ENCODE results near the gene GPR132. TPM values are rescaled to one million over a fixed set of nuclear protein-coding genes. Genes with fewer than 3 reads are reported as not detected.

The GPR132 gene
- total and polyA plus RNA-seq, 2 of the 13 experiments (the other 11 are each of a cell fraction or from before 2014, with no cell fraction given) = not detected

- Histone ChIP-seq H3K4me1 (ENCODE audit: insufficient read depth, low read length) (no peaks in the 10 kb centered on the region), H3K79me2 (ENCODE audit: insufficient read depth, low read length) (no peaks in the 10 kb centered on the region), H3K4me3 (replicated peaks in 1 of 3; ENCODE audit: insufficient read depth in 1 of 3, low read depth in 2 of 3, low read length in 3 of 3) (no peak overlapping the region), H3K4me2 (ENCODE audit: low read depth, low read length) (no peak overlapping the region), H3K36me3 (replicated peaks in 1 of 2; ENCODE audit: control insufficient read depth in 1 of 2, insufficient read depth in 2 of 2, low read length in 2 of 2) (no peaks in the 10 kb centered on the region), H3K27ac (ENCODE audit: extremely low read length, insufficient read depth, low read length) (no peak overlapping the region), H3K27me3 (ENCODE audit: control insufficient read depth in 1 of 2, insufficient read depth in 2 of 2, low read length in 2 of 2) (peaks cover 10 to 59% of the 10 kb centered on the region in 2 experiments; a peak in 4 of 5 replicates), H2AFZ (ENCODE audit: low read length) (no peak overlapping the region), H3K9me3 (ENCODE audit: low read length) (no peaks in the 10 kb centered on the region), H3K9ac (ENCODE audit: insufficient read depth, low read depth, low read length) (no peak overlapping the region), H4K20me1 (ENCODE audit: insufficient read depth, low read length) (no peaks in the 10 kb centered on the region)
- CTCF ChIA-PET (ENCODE audit: low intra/inter-chr PET ratio, low total read pairs) = no interaction called here
- ATAC-seq = peak; percentile 44; the same call in 2 of the 3 replicates
- POLR2A ChIA-PET = no interaction called here
- DNase-seq (ENCODE audit: low spot score) = no peak
- whole genome bisulfite sequencing (ENCODE audit: low lambda C conversion rate) = 36% methylated on average over 14 of the region's 16 CpGs
- BruUV-seq (replicated peaks) = no TSS peak
- no peak for TF ChIP-seq SOX6 (IDR thresholded peaks at IDR 0.05)
- no peak for TF ChIP-seq SOX6 (CRISPR knock-in tag; IDR thresholded peaks at IDR 0.05)
- no peak for TF ChIP-seq ZNF737 (CRISPR knock-in tag; IDR thresholded peaks at IDR 0.05; ENCODE audit: borderline replicate concordance)
- TF ChIP-seq ZBTB44 (CRISPR knock-in tag; IDR thresholded peaks at IDR 0.05) = no peak
- no peak for TF ChIP-seq HMG20B (CRISPR knock-in tag; conservative IDR thresholded peaks at IDR 0.05)
- TF ChIP-seq ZNF329 (CRISPR knock-in tag; IDR thresholded peaks at IDR 0.05; ENCODE audit: low read depth) = no peak
- no peak for TF ChIP-seq NCOA1 (CRISPR knock-in tag; IDR thresholded peaks at IDR 0.05)
- no peak for TF ChIP-seq IRF9 (CRISPR knock-in tag; IDR thresholded peaks at IDR 0.05; ENCODE audit: borderline replicate concordance)
- TF ChIP-seq ZNF652 (CRISPR knock-in tag; IDR thresholded peaks at IDR 0.05; ENCODE audit: borderline replicate concordance, low read depth) = no peak
- TF ChIP-seq NR2F1 (CRISPR knock-in tag; IDR thresholded peaks at IDR 0.05) = no peak
- TF ChIP-seq DZIP1 (CRISPR knock-in tag; IDR thresholded peaks at IDR 0.05) = no peak
- TF ChIP-seq ZNF382 (CRISPR knock-in tag; IDR thresholded peaks at IDR 0.05; ENCODE audit: borderline replicate concordance) = no peak
- TF ChIP-seq NONO (IDR thresholded peaks at IDR 0.05) = no peak
- TF ChIP-seq NONO (CRISPR knock-in tag; conservative IDR thresholded peaks at IDR 0.05) = no peak
- no peak for TF ChIP-seq SP2 (CRISPR knock-in tag; IDR thresholded peaks at IDR 0.05)
- intact Hi-C loops (cut with micrococcal nuclease; ENCODE audit: unreplicated experiment) (no loop called here), in situ Hi-C loops (cut with HindIII; ENCODE audit: extremely low pct_ligation_motif_present, low pct_unique_long_range_greater_than_20kb) (no loop called here)
- FAIRE-seq = no peak
Observed at GRCh38 chr14:105076296-105076804, 11.1 kb upstream of the GPR132 start.

Measured in HepG2 (cell line).